Tibial nerve (tissue), 4 donors: ENCODE data around the gene QPCTL. TPM values are rescaled to one million over a fixed set of nuclear protein-coding genes. Genes with fewer than 3 reads are reported as not detected.

Experiments used
- DNase-seq, 2 donors: peaks; one replicate each; pipeline ENCODE4 v3.0.0-alpha.2; 2019; ENCODE audit warnings: low spot score in 2 of 2
- H3K27ac ChIP-seq, 4 donors: fragments of 200-600 bp; sonication (generic) in 3 of 4; one replicate each; pipeline ENCODE4 v1.5.1; 2017 to 2019; ENCODE audit warnings: mild to moderate bottlenecking in 1 of 4
- H3K27me3 ChIP-seq, 2 donors: fragments of 200-600 bp; sonication (generic) in 1 of 2; one replicate each; pipeline versions ENCODE4 v1.5.1 to v1.6.0; 2017 to 2019
- H3K36me3 ChIP-seq, 3 donors: fragments of 200-600 bp; sonication (generic); one replicate each; pipeline ENCODE4 v1.5.1; 2018 to 2019
- H3K4me1 ChIP-seq, 4 donors: fragments of 200-600 bp; sonication (generic) in 3 of 4; one replicate each; pipeline ENCODE4 v1.5.1; 2017 to 2019
- H3K4me3 ChIP-seq, 4 donors: fragments of 200-600 bp; sonication (generic) in 3 of 4; one replicate each; pipeline ENCODE4 v1.5.1; 2017 to 2019; ENCODE audit warnings: mild to moderate bottlenecking in 1 of 4, moderate library complexity in 1 of 4
- H3K9me3 ChIP-seq, 4 donors: fragments of 200-600 bp; sonication (generic) in 3 of 4; one replicate each; pipeline ENCODE4 v1.5.1; 2017 to 2019
- CTCF ChIP-seq, 5 experiments: fragments of 200-600 bp in 3 of 5; fragments of 450-650 bp in 2 of 5; sonication (generic) in 3 of 5; IDR thresholded peaks; one replicate each; pipeline ENCODE4 v1.5.1; 2016 to 2019; ENCODE audit warnings: antibody characterized with exemption in 5 of 5, mild to moderate bottlenecking in 3 of 5, moderate library complexity in 2 of 5
- EP300 ChIP-seq, 2 donors: sonication (generic); formaldehyde crosslinking; IDR thresholded peaks; one replicate each; pipeline ENCODE4 v1.6.1; 2017; ENCODE audit warnings: antibody characterized with exemption in 2 of 2, mild to moderate bottlenecking in 1 of 2
- POLR2A ChIP-seq, 2 donors: fragments of 450-650 bp; IDR thresholded peaks; one replicate each; pipeline ENCODE4 v1.6.1; 2017; ENCODE audit warnings: antibody characterized with exemption in 2 of 2, mild to moderate bottlenecking in 2 of 2, moderate library complexity in 2 of 2
- WGBS, 2 donors: methylation state at CpG; one replicate each; pipeline ENCODE4 v1.1.5; 2018; 5-methylcytosine and 5-hydroxymethylcytosine counted together
- total RNA-seq, 4 donors: library from RNA; depleted of rRNA; stranded (reverse); fragments of >200 nt; gene quantifications; one replicate each; pipeline ENCODE4 v1.1.0, GENCODE V29; 2016

QPCTL gene
- 10 to 100 TPM in 2 of 4 donors, 1 to 10 TPM in 2; 5.9 to 13.2 (median 10.5) TPM for total RNA-seq

DNA sequence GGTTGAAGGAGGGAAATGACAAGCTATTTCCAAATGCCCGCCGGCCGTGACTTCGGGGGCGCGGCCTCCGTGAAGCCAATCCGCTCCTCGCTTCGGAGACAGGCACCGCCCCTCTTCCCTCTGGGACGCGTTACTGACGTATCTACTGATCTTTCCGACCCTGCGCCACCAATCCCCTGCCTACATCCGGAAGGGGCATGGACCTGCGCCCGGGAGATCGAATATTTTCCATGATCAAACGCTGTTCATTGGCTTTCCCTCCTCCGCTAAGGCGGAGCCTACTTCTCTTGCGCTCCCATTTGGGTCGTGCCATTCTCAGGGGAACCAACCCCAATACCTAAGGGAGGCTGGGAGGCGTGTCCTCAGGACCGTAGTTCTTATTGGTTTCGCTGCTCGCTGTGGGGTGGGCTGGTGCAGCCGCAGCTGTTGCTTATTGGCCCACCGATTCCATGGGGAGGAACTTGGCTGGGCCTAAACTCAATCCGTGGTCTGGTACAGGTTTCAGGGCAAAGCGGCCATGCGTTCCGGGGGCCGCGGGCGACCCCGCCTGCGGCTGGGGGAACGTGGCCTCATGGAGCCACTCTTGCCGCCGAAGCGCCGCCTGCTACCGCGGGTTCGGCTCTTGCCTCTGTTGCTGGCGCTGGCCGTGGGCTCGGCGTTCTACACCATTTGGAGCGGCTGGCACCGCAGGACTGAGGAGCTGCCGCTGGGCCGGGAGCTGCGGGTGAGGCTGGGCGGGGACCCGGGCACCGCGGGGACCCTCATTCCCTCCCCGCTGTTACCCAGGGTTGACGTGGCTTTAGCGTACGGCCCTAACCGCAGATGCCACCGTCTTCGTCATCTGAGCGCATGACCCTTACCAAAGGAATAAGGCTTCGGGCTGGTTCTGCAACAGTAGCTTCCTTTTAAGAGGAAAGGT lies at the start of gene QPCTL:
QPCTL (plus strand) TSS at position 480 of the 919 bp plus-strand sequence; CDS start at position 518, 38 bp downstream.
- H3K4me1 ChIP-seq = peaks cover 0 to 33% (median 10%) of the 10 kb centered on the region in 4 donors
- no peaks in the 10 kb centered on the region for H3K9me3 ChIP-seq
- peak within 1 kb of the TSS; percentile 82 to 95 (median 92) for H3K27ac ChIP-seq
- WGBS, 2 donors = 0 to 1% methylated on average over 50 to 61 of the region's 70 CpGs
- H3K36me3 ChIP-seq = peaks cover 4 to 44% (median 10%) of the 10 kb centered on the region in 3 donors
- DNase-seq = peak; percentile 94 to 95
- no peaks in the 10 kb centered on the region for H3K27me3 ChIP-seq
- TF ChIP-seq EP300 (IDR thresholded peaks at IDR 0.05) (peak; percentile 75 to 80), CTCF (IDR thresholded peaks at IDR 0.05) (peak in 1 of 5 experiments; percentile 14), POLR2A (IDR thresholded peaks at IDR 0.05) (peak; percentile 43 to 78)
- H3K4me3 ChIP-seq = peak within 1 kb of the TSS; percentile 60 to 86 (median 73)

- TF ChIP-seq POLR2A (IDR thresholded peaks at IDR 0.05) (no peak), CTCF (IDR thresholded peaks at IDR 0.05) (peak; percentile 93 to 99 (median 96)), EP300 (IDR thresholded peaks at IDR 0.05) (peak in 1 of 2 donors; percentile 11)
- 8 to 12% methylated on average over 25 to 39 of the region's 39 CpGs for WGBS, 2 donors
- Histone ChIP-seq H3K36me3 (no peaks in the 10 kb centered on the region), H3K27ac (no peak overlapping the region), H3K4me1 (peaks cover 0 to 64% (median 31%) of the 10 kb centered on the region in 4 donors), H3K9me3 (no peaks in the 10 kb centered on the region), H3K4me3 (no peak overlapping the region), H3K27me3 (peaks cover 0 to 36% of the 10 kb centered on the region in 2 donors)
- DNase-seq = peak; percentile 70 to 91
These were observed 49.2 kb upstream of the QPCTL start for GRCh38 chr19:45643024-45643926.

- TF ChIP-seq EP300 (IDR thresholded peaks at IDR 0.05) (no peak), POLR2A (IDR thresholded peaks at IDR 0.05) (no peak), CTCF (IDR thresholded peaks at IDR 0.05) (no peak)
- Histone ChIP-seq H3K4me3 (no peak overlapping the region), H3K36me3 (no peaks in the 10 kb centered on the region), H3K27ac (no peak overlapping the region), H3K27me3 (peaks cover 0 to 36% of the 10 kb centered on the region in 2 donors), H3K9me3 (no peaks in the 10 kb centered on the region), H3K4me1 (peaks cover 0 to 56% (median 25%) of the 10 kb centered on the region in 4 donors)
- 46 to 47% methylated on average over 14 of the region's 14 CpGs for WGBS, 2 donors
- no peak for DNase-seq
These were observed 48.3 kb upstream of the QPCTL start for GRCh38 chr19:45643927-45644771.

- WGBS, 2 donors = 12 to 14% methylated on average over 23 to 27 of the region's 35 CpGs
- H3K27me3 ChIP-seq = peaks cover 0 to 44% of the 10 kb centered on the region in 2 donors
- no peak overlapping the region for H3K27ac ChIP-seq
- no peaks in the 10 kb centered on the region for H3K9me3 ChIP-seq
- DNase-seq = no peak
- peak overlapping the region in 2 of 4 donors; percentile 34 to 39 for H3K4me3 ChIP-seq
- TF ChIP-seq EP300 (IDR thresholded peaks at IDR 0.05) (no peak), POLR2A (IDR thresholded peaks at IDR 0.05) (no peak), CTCF (IDR thresholded peaks at IDR 0.05) (no peak)
- no peaks in the 10 kb centered on the region for H3K36me3 ChIP-seq
- peaks cover 0 to 48% (median 25%) of the 10 kb centered on the region in 4 donors for H3K4me1 ChIP-seq
These were observed 47.3 kb upstream of the QPCTL start for GRCh38 chr19:45645068-45645630.
